ENCODE data around the gene IL20RB. TPM values are rescaled to one million over a fixed set of nuclear protein-coding genes. Genes with fewer than 3 reads are reported as not detected.
"Not testable (repeated sequence)": the region's sequence is repeated elsewhere in the genome, so short reads cannot be mapped to it uniquely, and the experiment has no call there.

Gene IL20RB
- total RNA-seq, 1 donor, result 2.2 TPM

DNA sequence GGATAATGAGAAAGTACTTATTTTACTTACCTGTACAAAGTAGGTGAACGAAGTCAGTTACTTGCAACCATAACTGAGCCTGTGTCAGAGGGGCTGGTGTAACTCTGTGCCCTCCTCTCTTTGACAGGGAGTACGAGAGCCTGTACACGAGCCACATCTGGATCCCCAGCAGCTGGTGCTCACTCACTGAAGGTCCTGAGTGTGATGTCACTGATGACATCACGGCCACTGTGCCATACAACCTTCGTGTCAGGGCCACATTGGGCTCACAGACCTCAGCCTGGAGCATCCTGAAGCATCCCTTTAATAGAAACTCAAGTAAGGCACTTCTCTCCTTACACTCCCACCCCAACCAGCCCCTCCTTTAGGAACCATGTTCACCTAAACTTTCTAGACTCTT lies 24.2 kb downstream of the IL20RB start:
- H3K4me3 ChIP-seq (ENCODE audit: low read depth, low read length), result no peak overlapping the region
- TF ChIP-seq, protein P1, sequence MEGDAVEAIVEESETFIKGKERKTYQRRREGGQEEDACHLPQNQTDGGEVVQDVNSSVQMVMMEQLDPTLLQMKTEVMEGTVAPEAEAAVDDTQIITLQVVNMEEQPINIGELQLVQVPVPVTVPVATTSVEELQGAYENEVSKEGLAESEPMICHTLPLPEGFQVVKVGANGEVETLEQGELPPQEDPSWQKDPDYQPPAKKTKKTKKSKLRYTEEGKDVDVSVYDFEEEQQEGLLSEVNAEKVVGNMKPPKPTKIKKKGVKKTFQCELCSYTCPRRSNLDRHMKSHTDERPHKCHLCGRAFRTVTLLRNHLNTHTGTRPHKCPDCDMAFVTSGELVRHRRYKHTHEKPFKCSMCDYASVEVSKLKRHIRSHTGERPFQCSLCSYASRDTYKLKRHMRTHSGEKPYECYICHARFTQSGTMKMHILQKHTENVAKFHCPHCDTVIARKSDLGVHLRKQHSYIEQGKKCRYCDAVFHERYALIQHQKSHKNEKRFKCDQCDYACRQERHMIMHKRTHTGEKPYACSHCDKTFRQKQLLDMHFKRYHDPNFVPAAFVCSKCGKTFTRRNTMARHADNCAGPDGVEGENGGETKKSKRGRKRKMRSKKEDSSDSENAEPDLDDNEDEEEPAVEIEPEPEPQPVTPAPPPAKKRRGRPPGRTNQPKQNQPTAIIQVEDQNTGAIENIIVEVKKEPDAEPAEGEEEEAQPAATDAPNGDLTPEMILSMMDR (IDR thresholded peaks at IDR 0.05; ENCODE audit: insufficient read depth, low read depth, low read length), result no peak
- peak; percentile 27 for DNase-seq (ENCODE audit: low read depth)

DNA sequence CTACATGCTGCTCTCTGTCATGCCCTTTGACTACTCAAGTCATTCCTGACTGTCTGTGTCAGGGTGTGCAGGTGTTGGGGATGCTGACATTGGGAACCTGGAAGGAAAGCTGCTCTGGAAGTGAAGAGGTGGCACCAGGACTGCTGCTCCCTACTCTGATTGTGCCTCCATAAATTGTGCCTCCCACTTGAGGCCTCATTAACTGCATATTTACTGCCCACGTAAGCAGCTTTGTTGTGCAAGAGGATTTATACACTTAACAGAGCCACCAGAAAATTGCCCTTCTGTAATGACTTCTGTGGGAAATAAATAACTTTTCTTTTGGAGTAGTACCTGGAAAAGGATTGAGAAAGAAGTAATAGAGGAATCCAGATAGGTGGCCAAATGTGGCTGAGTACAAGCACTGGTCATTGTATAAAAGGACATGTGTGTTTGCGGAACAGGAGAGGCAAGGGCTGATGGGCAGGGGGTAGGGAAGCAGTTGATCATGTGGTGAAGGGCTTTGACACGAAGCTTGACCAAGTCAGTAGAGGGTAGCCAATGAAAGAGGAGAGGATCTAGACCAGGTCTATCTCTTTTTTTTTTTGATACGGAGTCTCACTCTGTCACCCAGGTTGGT lies 24.8 kb downstream of the IL20RB start:
- no peak overlapping the region for H3K4me3 ChIP-seq (ENCODE audit: low read depth, low read length)
- DNase-seq (ENCODE audit: low read depth), result peak; percentile 91
- TF ChIP-seq, protein P1 (IDR thresholded peaks at IDR 0.05; ENCODE audit: insufficient read depth, low read depth, low read length), result no peak

DNA sequence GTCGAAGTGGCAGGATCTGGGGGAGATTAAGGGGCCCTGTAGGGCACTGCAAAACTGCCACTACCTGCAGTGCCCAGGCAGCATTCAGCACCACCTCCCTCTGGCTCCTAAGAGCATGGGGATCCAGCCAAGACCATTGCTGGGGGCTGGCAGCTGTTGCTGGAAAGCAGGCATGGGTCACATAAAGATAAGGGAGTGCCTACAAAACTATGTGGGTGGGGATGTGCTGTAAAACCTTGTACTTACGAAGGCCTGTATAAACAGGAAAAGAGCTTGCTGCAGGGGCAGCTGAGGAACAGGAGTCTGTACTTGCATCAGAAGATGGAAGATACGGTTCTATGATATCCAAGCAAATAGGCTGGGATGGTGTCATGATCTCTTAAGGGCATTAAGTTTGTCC lies 27.1 kb downstream of the IL20RB start:
- DNase-seq (ENCODE audit: low read depth), result peak; percentile 98
- H3K4me3 ChIP-seq (ENCODE audit: low read depth, low read length), result no peak overlapping the region
- TF ChIP-seq, protein P1 (IDR thresholded peaks at IDR 0.05; ENCODE audit: insufficient read depth, low read depth, low read length), result no peak

DNA sequence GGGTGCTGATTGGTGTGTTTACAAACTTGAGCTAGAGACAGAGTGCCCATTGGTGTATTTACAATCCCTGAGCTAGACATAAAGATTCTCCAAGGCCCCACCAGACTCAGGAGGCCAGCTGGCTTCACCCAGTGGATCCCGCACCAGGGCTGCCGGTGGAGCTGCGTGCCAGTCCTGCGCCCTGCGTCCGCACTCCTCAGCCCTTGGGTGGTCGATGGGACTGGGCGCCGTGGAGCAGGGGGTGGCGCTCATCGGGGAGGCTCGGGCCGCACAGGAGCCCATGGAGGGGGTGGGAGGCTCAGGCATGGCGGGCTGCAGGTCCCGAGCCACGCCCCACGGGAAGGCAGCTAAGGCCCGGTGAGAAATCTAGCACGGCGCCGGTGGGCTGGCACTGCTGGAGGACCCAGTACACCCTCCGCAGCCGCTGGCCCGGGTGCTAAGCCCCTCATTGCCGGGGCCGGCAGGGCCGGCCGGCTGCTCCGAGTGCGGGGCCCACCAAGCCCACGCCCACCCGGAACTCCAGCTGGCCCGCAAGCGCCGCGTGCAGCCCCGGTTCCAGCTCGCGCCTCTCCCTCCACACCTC lies 29.7 kb downstream of the IL20RB start:
- H3K4me3 ChIP-seq (ENCODE audit: low read depth, low read length); DNase-seq (ENCODE audit: low read depth): not testable (repeated sequence)

DNA sequence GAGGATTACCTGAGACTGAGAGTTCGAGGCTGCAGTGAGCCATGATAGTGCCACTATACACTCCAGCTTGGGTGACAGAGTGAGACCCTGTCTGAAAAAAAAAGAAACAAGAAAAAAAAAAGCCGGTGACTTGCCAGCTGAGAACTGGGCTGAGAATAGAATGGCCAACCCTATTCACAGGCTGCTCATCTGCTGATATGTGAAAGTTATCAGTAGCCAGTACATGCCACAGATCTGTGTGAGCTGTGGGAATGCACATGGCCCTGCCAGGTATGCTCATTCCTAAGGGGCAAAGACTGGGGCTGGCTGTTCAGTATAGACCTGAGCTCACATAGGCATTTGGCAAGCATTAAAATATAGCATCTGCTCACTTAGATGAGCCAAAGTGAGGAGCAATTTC lies 30.9 kb downstream of the IL20RB start:
- TF ChIP-seq, protein P1 (IDR thresholded peaks at IDR 0.05; ENCODE audit: insufficient read depth, low read depth, low read length), result no peak
- DNase-seq (ENCODE audit: low read depth), result peak; percentile 14
- H3K4me3 ChIP-seq (ENCODE audit: low read depth, low read length), result no peak overlapping the region

DNA sequence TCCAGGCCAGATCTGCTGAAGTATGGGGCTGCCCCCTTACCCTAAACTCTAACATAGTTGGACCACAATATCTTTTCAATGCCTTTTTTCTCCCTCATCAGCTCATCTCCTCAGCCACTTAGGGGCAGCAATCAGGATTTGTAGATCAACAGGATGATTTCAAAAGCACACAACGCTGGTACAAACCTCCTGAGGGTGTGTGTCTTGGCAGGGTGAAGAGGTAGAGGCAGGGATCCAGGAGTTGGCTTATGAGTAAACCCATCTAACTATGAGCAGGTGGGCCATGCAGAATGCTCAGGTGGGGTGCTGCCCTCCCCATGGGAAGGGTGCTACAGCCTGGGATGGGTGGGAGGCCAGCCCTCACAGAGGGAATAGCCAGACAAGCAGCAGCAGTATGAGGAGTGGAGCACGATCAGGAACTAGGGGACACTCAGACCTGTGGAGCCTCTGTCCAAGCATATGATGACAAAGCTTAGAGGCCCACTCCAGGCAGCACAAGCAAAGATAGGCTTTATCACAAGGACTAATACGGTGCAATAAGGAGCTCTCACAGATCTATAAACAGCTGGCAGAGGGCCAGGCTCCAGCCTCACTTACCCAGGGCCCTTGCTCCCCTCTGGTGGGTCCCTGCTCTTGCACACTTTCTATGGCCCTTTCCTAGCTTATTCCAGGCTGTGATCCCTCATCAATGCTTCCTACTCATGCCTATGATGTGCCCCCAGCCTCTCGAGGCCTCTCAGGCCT lies 32.2 kb downstream of the IL20RB start:
- no peak overlapping the region for H3K4me3 ChIP-seq (ENCODE audit: low read depth, low read length)
- DNase-seq (ENCODE audit: low read depth), result no peak
- TF ChIP-seq, protein P1 (IDR thresholded peaks at IDR 0.05; ENCODE audit: insufficient read depth, low read depth, low read length), result no peak

DNA sequence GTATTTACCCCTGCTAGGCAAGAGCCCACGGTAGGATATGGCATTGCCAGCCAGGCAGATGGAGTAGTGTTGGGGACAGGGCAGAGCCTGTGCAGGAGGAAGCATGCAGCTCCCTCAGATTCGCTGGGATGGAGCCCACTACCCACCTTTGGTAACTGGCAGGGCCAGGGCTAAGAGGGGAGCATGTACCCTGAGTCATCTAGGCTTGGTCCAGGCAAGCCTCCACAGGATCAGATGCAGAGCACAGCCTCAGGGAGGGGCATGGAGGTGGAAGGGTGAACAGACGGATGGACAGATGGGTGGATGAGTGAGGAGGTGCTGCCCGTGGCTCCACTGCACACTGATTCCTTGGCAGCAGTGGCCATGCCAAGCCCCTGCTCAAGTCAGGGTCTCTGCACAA lies 33.0 kb downstream of the IL20RB start:
- no peak overlapping the region for H3K4me3 ChIP-seq (ENCODE audit: low read depth, low read length)
- TF ChIP-seq, protein P1 (IDR thresholded peaks at IDR 0.05; ENCODE audit: insufficient read depth, low read depth, low read length), result no peak

More for the DNA sequence above, 33.0 kb downstream of the IL20RB start:
- DNase-seq (ENCODE audit: low read depth), result no peak

Measured in fibroblast of villous mesenchyme (primary cell).